ENCODE measurements around the gene RAB11A. TPM values are rescaled to one million over a fixed set of nuclear protein-coding genes. Genes with fewer than 3 reads are reported as not detected.

Gene RAB11A
- polyA plus RNA-seq, 2 of the 4 experiments (the other 2 are of a cell fraction) = 316 to 551 TPM

DNA sequence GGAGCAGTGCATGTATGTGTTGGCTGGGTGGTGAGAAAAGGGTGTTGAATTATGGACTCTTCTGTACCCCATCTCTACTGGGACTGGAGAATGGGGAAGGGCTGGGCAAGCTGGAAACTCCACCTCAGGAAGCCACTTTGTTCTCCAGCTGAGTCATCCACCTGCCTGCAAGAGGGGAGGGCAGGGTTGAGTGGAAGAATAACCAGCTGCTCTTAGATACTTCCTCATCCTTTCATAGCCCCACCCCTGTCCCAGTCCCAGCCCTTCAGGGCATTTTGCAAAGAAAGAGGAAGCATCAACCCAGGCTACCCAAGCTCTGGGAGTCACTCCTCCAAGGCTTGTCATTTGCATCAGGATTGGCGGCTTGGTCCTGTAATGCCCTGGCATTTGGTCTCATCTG lies 33.1 kb downstream of the RAB11A start:
- DNase-seq (ENCODE audit: low read depth in 1 of 2, low spot score in 1 of 2) (peak; percentile 73 to 84), FAIRE-seq (no peak), ATAC-seq (peak; percentile 89 to 90)
- Histone ChIP-seq H3K4me1 (peaks cover 30% of the 10 kb centered on the region), H3K4me2 (peak overlapping the region; percentile 44), H3K4me3 (no peak overlapping the region), H3K27ac (peak overlapping the region; percentile 50 to 69), H3K9me3 (no peaks in the 10 kb centered on the region)
- POLR2A ChIA-PET = interaction anchor here (1.4 to 2.3 kb wide), 2 partner anchors 24 to 33 kb away, joined by 3 to 12 read pairs; partner anchors contain the start of gene RAB11A
- TF ChIP-seq RARB (CRISPR knock-in tag; IDR thresholded peaks at IDR 0.05) (no peak), POLR2A (IDR thresholded peaks at IDR 0.05; ENCODE audit: low read length) (no peak), CEBPB (IDR thresholded peaks at IDR 0.05) (no peak), EHMT2 (IDR thresholded peaks at IDR 0.05; ENCODE audit: low read depth) (no peak), KDM1A (IDR thresholded peaks at IDR 0.05; ENCODE audit: low read depth) (no peak), ESRRA (IDR thresholded peaks at IDR 0.05; ENCODE audit: borderline replicate concordance, low read length) (no peak), PHF8 (IDR thresholded peaks at IDR 0.05; ENCODE audit: borderline replicate concordance, low read depth) (no peak), EP300 (IDR thresholded peaks at IDR 0.05) (no peak), JUNB (IDR thresholded peaks at IDR 0.05) (no peak), CTCF (IDR thresholded peaks at IDR 0.05) (no peak), MAZ (IDR thresholded peaks at IDR 0.05; ENCODE audit: borderline replicate concordance, low read depth, low read length) (no peak), SREBF2 (IDR thresholded peaks at IDR 0.05) (no peak), RCOR1 (IDR thresholded peaks at IDR 0.05; ENCODE audit: low read depth, low read length) (no peak), FOSL2 (IDR thresholded peaks at IDR 0.05) (no peak), FOSL2 (CRISPR knock-in tag; IDR thresholded peaks at IDR 0.05) (peak; percentile 38; the same call in 1 of the 2 replicates), MAFK (IDR thresholded peaks at IDR 0.05; ENCODE audit: partially characterized antibody) (peak; percentile 7), ZC3H11A (IDR thresholded peaks at IDR 0.05) (no peak)
- 82% methylated on average over 1 of the region's 1 CpG for WGBS (ENCODE audit: missing lambda C conversion rate)
- CTCF ChIA-PET = interaction anchor here (1.2 to 2.1 kb wide), 3 partner anchors 10 to 27 kb away, joined by 3 to 6 read pairs (median 3); no protein-coding TSS in a partner anchor

- H3K9me3 ChIP-seq = no peaks in the 10 kb centered on the region
- H3K4me1 ChIP-seq = peaks cover 30% of the 10 kb centered on the region
- ChIA-PET POLR2A (interaction anchor here (2.3 kb wide), 1 partner anchor 34 kb away, joined by 12 read pairs; the partner anchor contains the start of gene RAB11A), CTCF (interaction anchor here (1.0 to 2.3 kb wide), 3 partner anchors 13 to 34 kb away, joined by 3 to 11 read pairs (median 6); partner anchors contain the start of gene RAB11A)
- TF ChIP-seq, protein P1, sequence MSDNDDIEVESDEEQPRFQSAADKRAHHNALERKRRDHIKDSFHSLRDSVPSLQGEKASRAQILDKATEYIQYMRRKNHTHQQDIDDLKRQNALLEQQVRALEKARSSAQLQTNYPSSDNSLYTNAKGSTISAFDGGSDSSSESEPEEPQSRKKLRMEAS (IDR thresholded peaks at IDR 0.05) = no peak
- no peak for TF ChIP-seq SMC3 (IDR thresholded peaks at IDR 0.05)
- no peak for TF ChIP-seq HOXA7 (CRISPR knock-in tag; IDR thresholded peaks at IDR 0.05)
- no peak for TF ChIP-seq CBX8 (IDR thresholded peaks at IDR 0.05)
- no peak for TF ChIP-seq HMGXB4 (CRISPR knock-in tag; IDR thresholded peaks at IDR 0.05; ENCODE audit: borderline replicate concordance)
- TF ChIP-seq ZC3H11A (IDR thresholded peaks at IDR 0.05) = no peak
- TF ChIP-seq RCOR1 (IDR thresholded peaks at IDR 0.05; ENCODE audit: low read depth, low read length) = no peak
- no peak for TF ChIP-seq KDM5A (IDR thresholded peaks at IDR 0.05)
- no peak for TF ChIP-seq HDAC2 (IDR thresholded peaks at IDR 0.05)
- TF ChIP-seq POLR2AphosphoS2 (conservative IDR thresholded peaks at IDR 0.05; ENCODE audit: low read length) = no peak
- no peak for TF ChIP-seq CTCF (IDR thresholded peaks at IDR 0.05)
- no peak for TF ChIP-seq EHMT2 (IDR thresholded peaks at IDR 0.05; ENCODE audit: low read depth)
- TF ChIP-seq MAFK (IDR thresholded peaks at IDR 0.05; ENCODE audit: partially characterized antibody) = no peak
- no peak for TF ChIP-seq MAZ (IDR thresholded peaks at IDR 0.05; ENCODE audit: borderline replicate concordance, low read depth, low read length)
- no peak for TF ChIP-seq ELK1 (IDR thresholded peaks at IDR 0.05; ENCODE audit: low read depth, low read length)
- no peak for TF ChIP-seq KDM1A (IDR thresholded peaks at IDR 0.05; ENCODE audit: low read depth)
- TF ChIP-seq PBX3 (IDR thresholded peaks at IDR 0.05) = no peak
- peak overlapping the region in 1 of 2 experiments; percentile 69; a peak in 4 of 6 replicates for H3K27ac ChIP-seq
- 73% methylated on average over 6 of the region's 6 CpGs for WGBS (ENCODE audit: missing lambda C conversion rate)
- H3K4me3 ChIP-seq = no peak overlapping the region
- DNase-seq (ENCODE audit: low read depth in 1 of 2, low spot score in 1 of 2) (no peak), ATAC-seq (peak in 1 of 2 experiments; percentile 51; a peak in 3 of 6 replicates), FAIRE-seq (no peak)
- H3K4me2 ChIP-seq = peak overlapping the region; percentile 44
Observed at GRCh38 chr15:65903296-65904073, 34.2 kb downstream of the RAB11A start.

Measured in A549 (cell line).